ENCODE results near the gene TCN1. TPM values are rescaled to one million over a fixed set of nuclear protein-coding genes. Genes with fewer than 3 reads are reported as not detected.

The TCN1 gene
- total RNA-seq, 1 experiment from 2014 or later: 1.7 TPM

GRCh38 chr11:59807047-59807610, 59.2 kb downstream of the TCN1 start:
- RAD21 ChIA-PET (ENCODE audit: low non-redundant PET in 1 of 2, low total read pairs in 2 of 2, uncharacterized antibody in 2 of 2, unreplicated experiment in 2 of 2): no interaction called here
- no peak overlapping the region for H3K4me2 ChIP-seq (ENCODE audit: low read length)
- no peak overlapping the region for H3K9ac ChIP-seq (ENCODE audit: low read length)
- H3K4me3 ChIP-seq (replicated peaks in 1 of 2; ENCODE audit: low read depth in 1 of 2, low read length in 2 of 2): no peak overlapping the region
- intact Hi-C loops (cut with micrococcal nuclease): loop anchor here (10.0 kb wide), 2 partner anchors 122 to 372 kb away; partner anchors contain the start of gene OR5A1
- CTCF ChIA-PET: no interaction called here
- H3K27me3 ChIP-seq (ENCODE audit: insufficient read depth, low read length): no peaks in the 10 kb centered on the region
- peaks cover 5 to 18% of the 10 kb centered on the region in 2 experiments; a peak in 2 of 4 replicates for H3K4me1 ChIP-seq (ENCODE audit: control insufficient read depth in 1 of 2, insufficient read depth in 2 of 2, low read length in 2 of 2)
- ATAC-seq (no peak), DNase-seq (ENCODE audit: low read depth, low spot score) (no peak)
- no peaks in the 10 kb centered on the region for H3K9me3 ChIP-seq (ENCODE audit: control insufficient read depth in 1 of 2, insufficient read depth in 1 of 2, low read depth in 1 of 2, low read length in 2 of 2)
- BruUV-seq (replicated peaks): no TSS peak
- POLR2A ChIA-PET: no interaction called here
- H4K20me1 ChIP-seq (ENCODE audit: insufficient read depth): no peaks in the 10 kb centered on the region
- peaks cover 13 to 33% of the 10 kb centered on the region in 2 experiments; a peak in 3 of 4 replicates for H3K36me3 ChIP-seq (ENCODE audit: control insufficient read depth in 1 of 2, insufficient read depth in 2 of 2, low read length in 2 of 2)
- no peaks in the 10 kb centered on the region for H3K9me2 ChIP-seq (ENCODE audit: insufficient read depth)
- TF ChIP-seq FOSL1 (IDR thresholded peaks at IDR 0.05; ENCODE audit: low read depth) (no peak), SRF (IDR thresholded peaks at IDR 0.05; ENCODE audit: low read depth) (no peak), YY1 (IDR thresholded peaks at IDR 0.05; ENCODE audit: extremely low read depth, insufficient replicate concordance, low read depth, low read length) (no peak), CTCF (IDR thresholded peaks at IDR 0.05 in 2 of 3, conservative IDR thresholded peaks at IDR 0.05 in 1 of 3; ENCODE audit: borderline replicate concordance in 1 of 3, insufficient read depth in 1 of 3, low read depth in 2 of 3, low read length in 2 of 3) (no peak), ATF3 (IDR thresholded peaks at IDR 0.05) (no peak), TCF7L2 (IDR thresholded peaks at IDR 0.05; ENCODE audit: borderline replicate concordance, extremely low read depth, insufficient read depth, insufficient read length) (no peak), ZNF274 (IDR thresholded peaks at IDR 0.05; ENCODE audit: low read depth, low read length) (no peak), CEBPB (IDR thresholded peaks at IDR 0.05; ENCODE audit: low read depth) (no peak), ELF1 (IDR thresholded peaks at IDR 0.05; ENCODE audit: borderline replicate concordance, low read depth) (no peak), REST (IDR thresholded peaks at IDR 0.05; ENCODE audit: low read depth) (no peak), RAD21 (IDR thresholded peaks at IDR 0.05; ENCODE audit: low read depth) (no peak), SIN3A (IDR thresholded peaks at IDR 0.05; ENCODE audit: low read depth) (no peak)
- H2AFZ ChIP-seq (ENCODE audit: low read depth, low read length, poor library complexity, severe bottlenecking): no peak overlapping the region
- peaks cover 25% of the 10 kb centered on the region for H3K79me2 ChIP-seq (ENCODE audit: insufficient read depth, low read length)
- no peak overlapping the region for H3K27ac ChIP-seq (ENCODE audit: low read depth, low read length)
